EH (cell line): ENCODE results near the gene FAM117B.

ENCODE experiments used
- DNase-seq: peaks from one replicate; pipeline ENCODE4 v3.0.0-alpha.2; 2015; ENCODE audit warnings: low read depth

Gene FAM117B

GRCh38 chr2:202634556-202635427, at the start of gene FAM117B:
TSS of gene FAM117B (plus strand) at chr2:202634969. CDS start at chr2:202635188, 219 bp downstream.
- peak; percentile 96 for DNase-seq

- peak; percentile 73 for DNase-seq
Observed at GRCh38 chr2:202588647-202589581, 45.9 kb upstream of the FAM117B start.

- no peak for DNase-seq
Observed at GRCh38 chr2:202589582-202589949, 45.2 kb upstream of the FAM117B start.

- no peak for DNase-seq
Observed at GRCh38 chr2:202592566-202592965, 42.2 kb upstream of the FAM117B start.

DNA sequence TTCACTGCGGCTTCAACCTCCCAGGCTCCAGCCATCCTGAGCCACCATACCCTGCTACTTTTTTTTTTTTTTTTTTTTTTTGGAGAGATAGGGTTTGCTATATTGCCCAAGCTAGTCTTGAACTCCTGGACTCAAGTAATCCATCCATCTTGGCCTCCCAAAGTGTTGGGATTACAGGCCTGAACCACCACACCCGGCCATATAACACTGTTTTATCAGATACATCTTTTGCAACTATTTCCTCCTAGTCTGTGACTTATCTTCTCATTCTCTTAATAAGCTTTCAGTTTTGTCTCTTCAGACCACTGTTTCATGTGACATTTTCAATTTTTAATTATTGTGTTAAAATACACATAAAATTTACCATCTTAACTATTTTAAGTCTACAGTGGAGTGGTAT, 35.7 kb upstream of the FAM117B start:
- DNase-seq: no peak

- DNase-seq: no peak
Observed at GRCh38 chr2:202599911-202600310, 34.9 kb upstream of the FAM117B start.

GRCh38 chr2:202604699-202605098, 30.1 kb upstream of the FAM117B start:
- DNase-seq: no peak

GRCh38 chr2:202605174-202605573, 29.6 kb upstream of the FAM117B start:
- DNase-seq: no peak

DNA sequence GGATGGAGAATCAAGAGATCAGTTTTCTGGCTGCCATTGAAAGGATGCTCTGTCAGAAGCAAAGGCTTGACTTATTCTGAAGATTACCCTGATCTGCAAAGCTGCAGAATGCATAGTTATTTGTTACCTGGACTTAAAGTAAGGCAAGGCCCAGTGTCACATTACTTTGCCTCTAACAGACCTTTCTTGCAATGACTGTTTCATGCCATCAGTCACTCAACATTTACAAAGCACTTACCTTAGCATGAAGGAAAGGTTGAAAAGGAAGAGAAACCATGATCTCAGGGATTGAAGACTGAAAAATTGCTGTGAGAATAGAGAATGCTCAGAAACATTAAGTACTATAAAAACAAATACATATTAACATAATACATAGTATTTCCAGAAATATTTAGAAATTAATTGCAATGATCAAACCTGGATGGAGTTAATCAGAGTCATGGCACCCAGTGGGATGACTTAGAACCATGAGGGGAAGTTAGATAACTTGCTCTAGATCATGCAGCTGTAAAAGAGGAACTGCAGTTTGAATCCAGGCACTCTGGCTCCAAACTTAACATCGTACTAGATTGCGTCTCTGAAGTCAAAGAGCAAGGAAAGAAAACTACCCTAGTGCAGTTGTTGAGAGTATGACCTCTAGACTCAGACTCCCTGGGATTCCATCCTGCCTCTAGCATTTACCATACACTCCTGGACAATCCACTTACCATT, 26.5 kb upstream of the FAM117B start:
- DNase-seq: no peak

DNA sequence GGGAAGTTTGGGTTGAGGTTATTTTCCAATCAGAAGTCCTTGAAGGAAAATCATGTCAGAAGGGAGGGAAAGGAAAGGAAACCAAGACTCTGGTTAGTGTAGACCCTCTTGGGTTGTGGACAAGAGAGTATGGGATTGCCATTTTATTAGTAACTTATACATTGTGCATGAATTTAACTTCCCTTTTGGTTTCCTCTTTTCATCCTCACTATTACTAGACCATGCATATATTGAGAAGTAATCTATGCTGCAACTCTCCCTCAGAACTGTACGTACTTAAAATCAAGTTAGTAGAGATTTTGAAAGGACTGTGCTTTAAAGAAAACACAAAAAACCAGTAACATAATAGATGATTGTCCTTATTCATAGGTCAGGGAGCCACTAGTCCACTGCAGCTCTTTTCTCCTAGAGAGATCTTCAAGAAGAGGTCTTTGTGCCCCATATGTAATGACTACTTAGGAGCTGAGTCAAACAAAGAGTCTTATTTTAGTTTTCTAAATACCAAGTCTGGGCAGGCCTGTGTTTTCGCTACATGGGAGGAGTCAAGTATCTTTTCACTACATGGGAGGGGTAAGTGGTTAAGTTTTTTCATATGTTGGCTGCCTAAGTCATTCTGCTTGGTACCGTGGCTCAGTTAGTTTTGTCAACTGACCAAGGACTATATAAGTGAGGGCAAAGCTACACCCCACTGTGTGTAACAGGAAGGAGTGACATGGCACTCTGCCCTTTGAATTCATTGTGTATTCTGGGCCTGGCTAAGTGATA, 25.2 kb upstream of the FAM117B start:
- DNase-seq: peak; percentile 22

GRCh38 chr2:202610380-202610779, 24.4 kb upstream of the FAM117B start:
- DNase-seq: peak; percentile 40

GRCh38 chr2:202612145-202612544, 22.6 kb upstream of the FAM117B start:
- no peak for DNase-seq

- no peak for DNase-seq
Observed at GRCh38 chr2:202613479-202613878, 21.3 kb upstream of the FAM117B start.

- DNase-seq: no peak
Observed at GRCh38 chr2:202624133-202624532, 10.6 kb upstream of the FAM117B start.

DNA sequence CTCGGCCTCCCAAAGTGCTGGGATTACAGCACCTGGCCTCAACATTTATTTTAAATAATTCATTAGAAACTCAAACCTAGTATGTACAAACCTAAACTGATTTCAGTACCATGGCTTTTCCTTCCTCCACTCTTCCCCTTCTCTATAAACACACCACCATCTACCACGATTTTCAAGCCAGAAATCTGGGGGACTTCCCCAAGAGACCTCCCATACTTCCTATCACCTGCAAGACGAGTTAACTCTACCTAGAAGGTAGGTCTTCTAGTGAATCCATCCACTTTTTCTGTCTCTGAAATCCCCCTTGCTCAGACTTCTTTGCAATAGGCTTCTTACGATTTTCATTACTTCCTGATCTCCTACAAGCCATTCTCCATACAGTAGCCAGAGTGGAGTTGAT, 7.7 kb upstream of the FAM117B start:
- no peak for DNase-seq

DNA sequence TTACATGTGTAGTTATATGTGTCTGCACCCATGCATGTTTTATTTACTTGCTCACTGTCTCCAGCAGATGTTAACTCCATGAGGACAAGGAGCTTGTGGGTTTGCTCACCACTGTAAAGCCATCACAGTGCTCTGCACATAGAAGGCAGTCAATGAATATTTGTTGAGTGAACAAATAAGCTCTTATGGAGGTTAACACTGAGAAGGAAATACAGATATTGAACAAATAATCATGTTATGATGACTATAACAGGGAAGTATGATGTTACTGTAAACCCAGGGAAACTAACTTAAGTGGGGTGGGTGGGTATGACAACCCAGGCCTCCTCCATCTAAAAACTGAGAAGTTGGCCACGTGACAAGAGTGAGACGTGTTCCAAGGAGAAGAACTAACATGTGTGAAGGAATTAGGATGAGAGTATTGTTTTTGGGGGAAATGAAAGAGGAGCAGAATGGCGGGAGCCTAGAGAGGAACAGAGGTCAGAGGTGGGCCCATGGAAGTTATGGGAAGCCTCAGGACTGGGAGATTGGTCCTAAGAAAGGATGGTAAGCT, 6.0 kb upstream of the FAM117B start:
- DNase-seq: no peak

- DNase-seq: no peak
Observed at GRCh38 chr2:202632682-202633290, 2.0 kb upstream of the FAM117B start.

GRCh38 chr2:202633470-202633869, 1.3 kb upstream of the FAM117B start:
- DNase-seq: no peak

GRCh38 chr2:202635428-202636212, 851 bp downstream of the FAM117B start:
- peak; percentile 67 for DNase-seq

GRCh38 chr2:202636213-202636513, 1.4 kb downstream of the FAM117B start:
- DNase-seq: no peak
